K562 (cell line): Measurements from ENCODE around the gene PCSK5.

Experiments used
- CREB1 ChIP-seq, 2 experiments: sonication (generic) in 1 of 2; formaldehyde crosslinking in 1 of 2; IDR thresholded peaks; 2 replicates each; pipeline versions ENCODE4 v1.6.1 to v1.8.0; 2012 to 2022; ENCODE audit warnings: inconsistent platforms in 1 of 2, mild to moderate bottlenecking in 1 of 2, missing genetic modification reagents in 1 of 2, moderate library complexity in 1 of 2
- CTCF ChIP-seq, 3 experiments: IDR thresholded peaks in 2 of 3; conservative IDR thresholded peaks in 1 of 3; 2 replicates each; pipeline ENCODE4 v1.5.1; 2011 to 2012; ENCODE audit warnings: low read length in 3 of 3, mild to moderate bottlenecking in 3 of 3, control low read depth in 2 of 3, improper control_type of control experiment in 1 of 3, inconsistent platforms in 1 of 3, low read depth in 1 of 3, mixed read lengths in 1 of 3, moderate library complexity in 1 of 3; ENCODE audit not compliant: insufficient read depth in 2 of 3
- GABPA ChIP-seq: fragments of 200-800 bp; sonication (Bioruptor generic); conservative IDR thresholded peaks from 2 replicates; pipeline ENCODE4 v1.6.1; 2016; ENCODE audit warnings: low read depth, missing genetic modification characterization, missing compliant biosample characterization
- IRF2 ChIP-seq: sonication (generic); formaldehyde crosslinking; IDR thresholded peaks from 2 replicates; pipeline ENCODE4 v1.8.1; 2022; ENCODE audit warnings: mild to moderate bottlenecking, missing genetic modification reagents
- KLF10 ChIP-seq: fragments of 250-450 bp; sonication (Bioruptor Pico); IDR thresholded peaks from 2 replicates; pipeline ENCODE4 v1.6.1; 2021; ENCODE audit warnings: matching md5 sums
- POLR2AphosphoS5 ChIP-seq: IDR thresholded peaks from 2 replicates; pipeline ENCODE4 v1.6.1; 2011; ENCODE audit warnings: mild to moderate bottlenecking, low read depth, low read length, moderate library complexity; ENCODE audit not compliant: control insufficient read depth, insufficient read depth
- ZBTB11 ChIP-seq, 3 experiments: fragments of 200-800 bp in 1 of 3; fragments of 250-450 bp in 1 of 3; fragments of 450-650 bp in 1 of 3; sonication (Bioruptor Pico) in 1 of 3; sonication (Bioruptor generic) in 1 of 3; formaldehyde crosslinking in 1 of 3; IDR thresholded peaks; 2 replicates each; pipeline versions ENCODE4 v1.6.1 to v1.8.0; 2016 to 2022; ENCODE audit warnings: mild to moderate bottlenecking in 2 of 3, missing genetic modification characterization in 2 of 3, missing compliant biosample characterization in 1 of 3, moderate library complexity in 1 of 3
- ZNF143 ChIP-seq: sonication (generic); formaldehyde crosslinking; IDR thresholded peaks from 2 replicates; pipeline ENCODE4 v1.9.0; 2022; ENCODE audit warnings: mild to moderate bottlenecking, missing genetic modification reagents
- TF ChIP-seq, protein P1 (sequence below): fragments of 450-650 bp; IDR thresholded peaks from 2 replicates; pipeline ENCODE4 v1.7.1; 2018; ENCODE audit warnings: mild to moderate bottlenecking, low read depth; ENCODE audit not compliant: partially characterized antibody
- TF ChIP-seq, protein P2 (sequence below): conservative IDR thresholded peaks from 2 replicates; pipeline ENCODE4 v1.6.1; 2011; ENCODE audit warnings: low read depth, mild to moderate bottlenecking, low read length; ENCODE audit not compliant: control insufficient read depth
- TF ChIP-seq, protein P3 (sequence below): sonication (generic); formaldehyde crosslinking; IDR thresholded peaks from 2 replicates; pipeline ENCODE4 v1.8.0; 2022; ENCODE audit warnings: mild to moderate bottlenecking, missing genetic modification reagents, borderline replicate concordance

DNA sequence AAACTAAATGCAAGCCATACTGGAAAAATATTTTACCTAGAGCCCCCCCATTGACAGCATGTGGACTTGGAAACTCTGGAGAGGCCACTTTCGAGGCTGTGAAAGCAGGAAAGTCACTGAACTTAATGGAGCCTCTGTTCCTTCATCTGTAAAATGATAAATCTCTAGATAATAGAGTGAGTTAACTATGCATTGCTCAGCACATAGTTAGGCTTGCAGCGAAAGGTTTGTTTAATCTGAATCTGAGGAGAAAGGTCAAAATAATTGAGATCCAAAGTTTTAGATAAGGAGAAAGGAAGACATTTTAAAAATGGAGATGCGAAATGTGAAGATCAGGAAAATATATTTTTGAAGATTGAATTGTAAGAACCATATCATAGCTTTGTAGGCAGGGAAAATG, 4.6 kb downstream of the PCSK5 start:
- TF ChIP-seq GABPA (tag) (no peak), CTCF (IDR thresholded peaks at IDR 0.05 in 2 of 3, conservative IDR thresholded peaks at IDR 0.05 in 1 of 3; ENCODE audit: insufficient read depth in 2 of 3, low read depth in 1 of 3, low read length in 3 of 3) (no peak), KLF10 (CRISPR knock-in tag) (no peak), POLR2AphosphoS5 (no peak), IRF2 (no peak), CREB1 (IDR thresholded peaks at IDR 0.05) (no peak), CREB1 (CRISPR knock-in tag; IDR thresholded peaks at IDR 0.05) (no peak), ZBTB11 (CRISPR knock-in tag; IDR thresholded peaks at IDR 0.05) (no peak), ZNF143 (CRISPR knock-in tag) (no peak)
- TF ChIP-seq, protein P1, sequence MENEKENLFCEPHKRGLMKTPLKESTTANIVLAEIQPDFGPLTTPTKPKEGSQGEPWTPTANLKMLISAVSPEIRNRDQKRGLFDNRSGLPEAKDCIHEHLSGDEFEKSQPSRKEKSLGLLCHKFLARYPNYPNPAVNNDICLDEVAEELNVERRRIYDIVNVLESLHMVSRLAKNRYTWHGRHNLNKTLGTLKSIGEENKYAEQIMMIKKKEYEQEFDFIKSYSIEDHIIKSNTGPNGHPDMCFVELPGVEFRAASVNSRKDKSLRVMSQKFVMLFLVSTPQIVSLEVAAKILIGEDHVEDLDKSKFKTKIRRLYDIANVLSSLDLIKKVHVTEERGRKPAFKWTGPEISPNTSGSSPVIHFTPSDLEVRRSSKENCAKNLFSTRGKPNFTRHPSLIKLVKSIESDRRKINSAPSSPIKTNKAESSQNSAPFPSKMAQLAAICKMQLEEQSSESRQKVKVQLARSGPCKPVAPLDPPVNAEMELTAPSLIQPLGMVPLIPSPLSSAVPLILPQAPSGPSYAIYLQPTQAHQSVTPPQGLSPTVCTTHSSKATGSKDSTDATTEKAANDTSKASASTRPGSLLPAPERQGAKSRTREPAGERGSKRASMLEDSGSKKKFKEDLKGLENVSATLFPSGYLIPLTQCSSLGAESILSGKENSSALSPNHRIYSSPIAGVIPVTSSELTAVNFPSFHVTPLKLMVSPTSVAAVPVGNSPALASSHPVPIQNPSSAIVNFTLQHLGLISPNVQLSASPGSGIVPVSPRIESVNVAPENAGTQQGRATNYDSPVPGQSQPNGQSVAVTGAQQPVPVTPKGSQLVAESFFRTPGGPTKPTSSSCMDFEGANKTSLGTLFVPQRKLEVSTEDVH = no peak
- TF ChIP-seq, protein P2, sequence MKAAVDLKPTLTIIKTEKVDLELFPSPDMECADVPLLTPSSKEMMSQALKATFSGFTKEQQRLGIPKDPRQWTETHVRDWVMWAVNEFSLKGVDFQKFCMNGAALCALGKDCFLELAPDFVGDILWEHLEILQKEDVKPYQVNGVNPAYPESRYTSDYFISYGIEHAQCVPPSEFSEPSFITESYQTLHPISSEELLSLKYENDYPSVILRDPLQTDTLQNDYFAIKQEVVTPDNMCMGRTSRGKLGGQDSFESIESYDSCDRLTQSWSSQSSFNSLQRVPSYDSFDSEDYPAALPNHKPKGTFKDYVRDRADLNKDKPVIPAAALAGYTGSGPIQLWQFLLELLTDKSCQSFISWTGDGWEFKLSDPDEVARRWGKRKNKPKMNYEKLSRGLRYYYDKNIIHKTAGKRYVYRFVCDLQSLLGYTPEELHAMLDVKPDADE = no peak
- TF ChIP-seq, protein P3, sequence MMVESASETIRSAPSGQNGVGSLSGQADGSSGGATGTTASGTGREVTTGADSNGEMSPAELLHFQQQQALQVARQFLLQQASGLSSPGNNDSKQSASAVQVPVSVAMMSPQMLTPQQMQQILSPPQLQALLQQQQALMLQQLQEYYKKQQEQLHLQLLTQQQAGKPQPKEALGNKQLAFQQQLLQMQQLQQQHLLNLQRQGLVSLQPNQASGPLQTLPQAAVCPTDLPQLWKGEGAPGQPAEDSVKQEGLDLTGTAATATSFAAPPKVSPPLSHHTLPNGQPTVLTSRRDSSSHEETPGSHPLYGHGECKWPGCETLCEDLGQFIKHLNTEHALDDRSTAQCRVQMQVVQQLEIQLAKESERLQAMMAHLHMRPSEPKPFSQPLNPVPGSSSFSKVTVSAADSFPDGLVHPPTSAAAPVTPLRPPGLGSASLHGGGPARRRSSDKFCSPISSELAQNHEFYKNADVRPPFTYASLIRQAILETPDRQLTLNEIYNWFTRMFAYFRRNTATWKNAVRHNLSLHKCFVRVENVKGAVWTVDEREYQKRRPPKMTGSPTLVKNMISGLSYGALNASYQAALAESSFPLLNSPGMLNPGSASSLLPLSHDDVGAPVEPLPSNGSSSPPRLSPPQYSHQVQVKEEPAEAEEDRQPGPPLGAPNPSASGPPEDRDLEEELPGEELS (CRISPR knock-in tag) = no peak
